ENCODE results near the gene DUSP5. TPM values are rescaled to one million over a fixed set of nuclear protein-coding genes. Genes with fewer than 3 reads are reported as not detected.

The DUSP5 gene
- total and polyA plus RNA-seq, 2 of the 4 experiments (the other 2 are of a cell fraction) = 42.1 to 48.1 TPM

- in situ Hi-C loops (cut with MboI; ENCODE audit: low sequenced_read_pairs) = no loop called here
- Histone ChIP-seq H3K9me1 (ENCODE audit: insufficient read depth, low read length) (peaks cover 42% of the 10 kb centered on the region), H3K56ac (ENCODE audit: extremely low read depth, insufficient read depth, low read length) (no peak overlapping the region), H3K4me1 (ENCODE audit: control insufficient read depth, insufficient read depth, low read length) (peaks cover 25% of the 10 kb centered on the region), H4K91ac (ENCODE audit: insufficient read depth, low read depth, low read length) (no peak overlapping the region), H4K20me1 (ENCODE audit: insufficient read depth, low read length) (peaks cover 69% of the 10 kb centered on the region), H2BK15ac (ENCODE audit: low read depth, low read length) (no peak overlapping the region), H2BK120ac (ENCODE audit: low read depth, low read length) (no peak overlapping the region), H3K23ac (ENCODE audit: low read depth, low read length) (no peak overlapping the region), H3K36me3 (ENCODE audit: control insufficient read depth, insufficient read depth, low read length) (peaks cover 65% of the 10 kb centered on the region), H3K4ac (ENCODE audit: low read depth, low read length) (no peak overlapping the region), H2AK5ac (ENCODE audit: low read depth, low read length) (no peak overlapping the region), H4K8ac (ENCODE audit: low read depth in 2 of 2, low read length in 2 of 2) (no peak overlapping the region), H4K5ac (ENCODE audit: low read depth, low read length) (no peak overlapping the region), H3K4me2 (ENCODE audit: low read depth, low read length) (no peak overlapping the region), H3K27ac (ENCODE audit: insufficient read depth, low read length) (no peak overlapping the region), H3K9ac (ENCODE audit: low read depth, low read length) (no peak overlapping the region), H2BK5ac (ENCODE audit: low read depth, low read length, poor library complexity, severe bottlenecking) (no peak overlapping the region), H3K4me3 (ENCODE audit: insufficient read depth, low read depth, low read length) (no peak overlapping the region), H3K79me1 (ENCODE audit: low read depth in 1 of 2, low read length in 2 of 2) (peaks cover 58 to 99% of the 10 kb centered on the region in 2 experiments), H3K14ac (replicated peaks; ENCODE audit: low read depth, low read length) (no peak overlapping the region), H2BK20ac (ENCODE audit: low read depth, low read length) (no peak overlapping the region), H2AFZ (replicated peaks; ENCODE audit: low read length, poor library complexity) (no peak overlapping the region), H3K9me3 (ENCODE audit: control insufficient read depth, insufficient read depth, low read length) (no peaks in the 10 kb centered on the region), H2AK9ac (replicated peaks; ENCODE audit: low read depth, low read length, poor library complexity) (peak overlapping the region; percentile 18), H3K27me3 (ENCODE audit: control insufficient read depth, insufficient read depth, low read length) (no peaks in the 10 kb centered on the region), H3K18ac (ENCODE audit: low read depth, low read length) (no peak overlapping the region)
- WGBS, 2 experiments (ENCODE audit: extremely low coverage in 2 of 2, insufficient read length in 1 of 2) = no CpG with 5 or more reads among the region's 9 CpGs
- DNase-seq (no peak), ATAC-seq (ENCODE audit: low read depth) (no peak)
- intact Hi-C loops (cut with micrococcal nuclease) = no loop called here
- TF ChIP-seq MAZ (IDR thresholded peaks at IDR 0.05; ENCODE audit: borderline replicate concordance, low read depth, low read length) = no peak
- no peak for TF ChIP-seq RAD21 (IDR thresholded peaks at IDR 0.05; ENCODE audit: low read length)
- TF ChIP-seq POLR2A (IDR thresholded peaks at IDR 0.05; ENCODE audit: low read depth, low read length) = peak; percentile 66
- dilution Hi-C loops (cut with HindIII; ENCODE audit: low sequenced_read_pairs, unreplicated experiment) = no loop called here
- BruUV-seq (replicated peaks) = no TSS peak
- POLR2A ChIA-PET (ENCODE audit: unreplicated experiment) = interaction anchor here (0.6 kb wide), 1 partner anchor 17 kb away, joined by 9 read pairs; no protein-coding TSS in a partner anchor
- CTCF ChIA-PET = no interaction called here
These were observed 10.6 kb downstream of the DUSP5 start for GRCh38 chr10:110508159-110508788.
